GM12872 (cell line): ENCODE data around the gene ING5.

ENCODE experiments used
- TF ChIP-seq, protein P1 (sequence below): IDR thresholded peaks from 3 replicates; pipeline ENCODE4 v1.5.1; 2011; ENCODE audit warnings: low read depth, mild to moderate bottlenecking, low read length, moderate library complexity; ENCODE audit not compliant: insufficient read depth

The ING5 gene

DNA sequence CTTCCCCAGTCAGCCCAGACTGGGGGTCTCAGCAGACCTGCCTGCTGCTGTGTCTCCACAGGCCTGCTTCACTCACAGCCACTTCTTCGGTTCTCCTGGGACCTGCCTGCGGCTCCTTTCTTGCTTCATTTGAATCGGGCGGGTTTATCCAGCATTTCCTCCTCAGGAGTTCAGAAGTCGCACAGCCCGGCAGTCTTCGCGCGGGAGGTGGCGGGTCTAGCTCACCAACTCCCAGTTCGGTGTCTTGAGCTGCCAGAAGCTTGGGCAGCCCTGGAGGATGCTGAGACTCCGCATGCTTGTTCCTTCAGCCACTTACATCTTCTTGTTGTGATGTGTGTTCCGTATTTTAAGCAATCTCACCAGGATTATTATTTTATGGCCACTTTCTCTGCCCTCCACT, 43.4 kb downstream of the ING5 start:
- TF ChIP-seq, protein P1, sequence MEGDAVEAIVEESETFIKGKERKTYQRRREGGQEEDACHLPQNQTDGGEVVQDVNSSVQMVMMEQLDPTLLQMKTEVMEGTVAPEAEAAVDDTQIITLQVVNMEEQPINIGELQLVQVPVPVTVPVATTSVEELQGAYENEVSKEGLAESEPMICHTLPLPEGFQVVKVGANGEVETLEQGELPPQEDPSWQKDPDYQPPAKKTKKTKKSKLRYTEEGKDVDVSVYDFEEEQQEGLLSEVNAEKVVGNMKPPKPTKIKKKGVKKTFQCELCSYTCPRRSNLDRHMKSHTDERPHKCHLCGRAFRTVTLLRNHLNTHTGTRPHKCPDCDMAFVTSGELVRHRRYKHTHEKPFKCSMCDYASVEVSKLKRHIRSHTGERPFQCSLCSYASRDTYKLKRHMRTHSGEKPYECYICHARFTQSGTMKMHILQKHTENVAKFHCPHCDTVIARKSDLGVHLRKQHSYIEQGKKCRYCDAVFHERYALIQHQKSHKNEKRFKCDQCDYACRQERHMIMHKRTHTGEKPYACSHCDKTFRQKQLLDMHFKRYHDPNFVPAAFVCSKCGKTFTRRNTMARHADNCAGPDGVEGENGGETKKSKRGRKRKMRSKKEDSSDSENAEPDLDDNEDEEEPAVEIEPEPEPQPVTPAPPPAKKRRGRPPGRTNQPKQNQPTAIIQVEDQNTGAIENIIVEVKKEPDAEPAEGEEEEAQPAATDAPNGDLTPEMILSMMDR: no peak

DNA sequence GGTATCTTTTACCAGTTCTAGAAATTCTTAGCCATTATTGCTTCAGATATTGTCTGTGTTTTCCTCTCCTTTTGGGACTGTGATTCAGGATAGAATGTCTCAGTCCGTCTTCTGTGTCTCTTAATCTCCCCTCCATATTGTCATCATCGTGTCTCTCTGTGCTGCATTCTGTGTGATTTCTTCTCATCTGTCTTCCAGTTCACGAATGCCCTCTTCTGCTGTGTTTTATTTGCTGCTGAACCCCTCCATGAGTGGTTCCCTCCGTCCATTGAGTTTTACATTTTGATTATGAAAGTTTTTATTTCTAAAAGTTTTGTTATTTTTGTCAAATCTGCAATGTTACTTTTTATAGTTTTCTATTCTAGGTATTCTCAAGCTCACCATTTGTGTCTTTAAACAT, 44.2 kb downstream of the ING5 start:
- TF ChIP-seq, protein P1: no peak

DNA sequence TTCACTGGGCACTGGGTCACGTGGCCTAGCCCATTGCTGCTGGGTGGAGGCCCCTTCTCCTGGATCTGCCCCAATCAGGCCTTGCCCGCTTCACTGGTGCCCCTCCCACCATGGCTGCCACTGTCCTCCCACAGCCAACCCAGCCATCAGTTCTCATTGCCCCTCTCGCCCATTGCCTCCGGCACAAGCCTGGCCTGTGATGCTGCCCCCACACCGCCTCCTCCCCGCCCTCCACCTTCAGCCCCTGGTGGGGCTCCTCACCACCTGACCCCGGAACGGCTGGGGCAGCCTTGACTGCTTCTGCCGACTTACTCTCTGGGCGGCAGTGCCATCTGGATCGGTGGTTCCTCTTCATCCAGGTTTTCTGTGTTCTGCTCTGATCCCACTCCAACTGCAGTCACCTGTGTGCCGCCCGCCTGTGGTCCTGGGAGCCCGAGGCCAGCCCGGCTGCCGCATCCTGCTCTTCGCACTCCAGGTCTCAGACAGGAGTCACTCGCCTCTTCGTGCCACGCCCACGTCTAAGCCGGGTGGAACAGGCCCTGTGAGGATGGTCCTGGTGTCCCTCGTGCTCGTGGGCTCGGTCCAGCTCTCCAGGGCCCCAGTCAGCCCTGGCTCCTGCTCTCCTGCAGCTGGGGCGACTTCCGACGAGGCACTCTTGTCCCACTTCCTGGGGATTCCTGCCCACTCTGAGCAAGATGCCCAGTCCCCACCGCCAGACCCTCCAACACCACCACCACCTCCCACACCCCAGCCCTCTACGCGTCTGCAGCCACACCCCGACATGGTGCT, 46.8 kb downstream of the ING5 start:
- TF ChIP-seq, protein P1: no peak

DNA sequence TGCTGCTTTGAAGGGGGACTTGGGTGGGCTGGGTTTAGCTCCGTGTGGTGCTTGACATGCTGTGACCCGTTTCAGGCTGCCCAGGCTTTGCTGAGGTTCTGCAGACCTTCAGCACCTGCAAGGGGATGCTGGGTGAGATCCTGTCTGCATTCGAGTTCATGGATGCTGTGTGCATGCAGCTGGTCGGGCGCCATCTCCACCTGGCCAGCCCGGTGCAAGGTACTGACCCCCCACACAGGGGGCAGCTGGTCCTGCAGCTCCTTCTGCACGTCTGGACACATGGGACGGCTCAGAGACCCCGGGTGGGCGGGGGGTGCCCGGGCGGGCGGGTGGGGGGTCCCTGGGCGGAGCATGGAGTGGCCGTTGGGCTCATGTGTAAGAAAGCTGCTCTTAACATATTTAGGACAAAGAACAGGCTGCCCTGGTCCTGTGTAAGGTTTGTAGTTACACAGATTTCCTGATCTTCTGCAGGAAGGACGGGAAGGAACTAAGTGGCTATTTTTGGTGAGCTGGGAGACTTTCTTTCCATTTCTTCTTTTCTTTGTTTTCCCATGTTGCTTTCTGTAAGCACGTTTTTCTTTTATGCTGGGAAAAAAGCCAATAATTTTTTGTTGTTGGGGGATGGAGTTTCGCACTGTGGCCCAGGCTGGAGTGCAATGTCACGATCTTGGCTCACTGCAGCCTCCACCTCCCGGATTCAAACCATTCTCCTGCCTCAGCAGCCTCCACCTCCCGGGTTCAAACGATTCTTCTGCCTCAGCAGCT, 48.4 kb downstream of the ING5 start:
- TF ChIP-seq, protein P1: no peak

DNA sequence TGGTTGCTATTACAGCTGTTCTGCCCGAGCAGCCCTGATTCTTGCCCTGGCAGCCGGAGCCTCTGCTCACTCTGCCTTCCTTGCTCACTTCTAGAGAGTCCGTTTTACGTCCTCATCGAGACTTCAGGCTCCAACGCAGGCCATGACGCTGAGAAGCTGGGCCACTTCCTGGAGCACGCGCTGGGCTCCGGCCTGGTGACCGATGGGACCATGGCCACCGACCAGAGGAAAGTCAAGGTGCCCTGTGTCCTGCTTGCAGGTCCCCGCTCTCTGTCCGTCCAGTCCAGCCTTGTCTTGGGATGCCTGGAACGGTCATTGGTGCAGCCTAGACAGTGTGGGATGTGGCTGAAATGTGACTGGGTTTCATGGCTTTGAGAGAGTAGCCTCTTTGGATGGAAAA, 49.3 kb downstream of the ING5 start:
- TF ChIP-seq, protein P1: no peak

DNA sequence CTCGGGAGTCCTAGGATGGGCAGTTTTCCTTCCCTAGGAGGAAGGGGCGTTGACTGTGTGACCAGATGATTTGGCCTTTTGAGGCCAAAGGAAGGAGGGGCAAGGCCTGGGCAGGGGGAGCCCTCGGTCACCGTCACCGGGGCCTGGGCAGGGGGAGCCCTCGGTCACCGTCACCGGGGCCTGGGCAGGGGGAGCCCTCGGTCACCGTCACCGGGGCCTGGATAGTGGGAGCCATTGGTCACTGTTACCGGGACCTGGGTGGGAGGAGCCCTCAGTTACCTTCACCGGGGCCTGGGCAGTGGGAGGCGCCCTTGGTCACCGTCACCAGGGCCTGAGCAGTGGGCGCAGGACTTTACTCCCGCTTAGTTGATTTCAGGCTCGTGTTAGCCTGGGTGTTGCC, 49.9 kb downstream of the ING5 start:
- TF ChIP-seq, protein P1: no peak

DNA sequence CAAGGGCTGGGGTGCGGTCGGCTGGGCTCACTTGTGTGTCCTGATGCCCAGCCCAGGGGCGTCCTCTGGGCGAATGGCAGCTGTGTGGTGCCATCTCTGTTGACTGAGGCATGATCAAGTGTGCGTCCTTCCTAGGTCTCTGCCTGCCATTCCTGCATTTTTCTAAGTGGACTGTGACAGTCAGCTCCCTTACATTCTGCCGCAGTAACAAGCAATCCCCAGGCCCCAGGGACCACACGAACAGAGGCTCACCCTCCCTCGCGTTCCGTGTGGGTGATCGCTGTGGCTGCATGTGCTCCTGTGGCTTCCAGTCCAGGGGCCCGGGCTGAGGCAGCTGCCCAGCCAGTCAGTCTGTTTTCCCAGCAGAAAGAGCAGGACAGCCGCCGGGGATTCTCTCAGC, 50.4 kb downstream of the ING5 start:
- TF ChIP-seq, protein P1: no peak
